ENCODE data around the gene ZNF107. TPM values are rescaled to one million over a fixed set of nuclear protein-coding genes. Genes with fewer than 3 reads are reported as not detected.
"Not testable (repeated sequence)": the region's sequence is repeated elsewhere in the genome, so short reads cannot be mapped to it uniquely, and the experiment has no call there.

The ZNF107 gene
- polyA plus RNA-seq, 1 donor from 2014 or later: 15.3 TPM

- H3K27me3 Mint-ChIP-seq: no peaks in the 10 kb centered on the region
- H3K4me3 Mint-ChIP-seq: no peak overlapping the region
- no peaks in the 10 kb centered on the region for H3K4me1 Mint-ChIP-seq
- H3K36me3 Mint-ChIP-seq: no peaks in the 10 kb centered on the region
- H3K27ac Mint-ChIP-seq: no peak overlapping the region
- peaks cover 2 to 17% (median 10%) of the 10 kb centered on the region in 3 donors for H3K9me3 Mint-ChIP-seq
Measured at GRCh38 chr7:64736575-64736974, 70.6 kb downstream of the ZNF107 start.

DNA sequence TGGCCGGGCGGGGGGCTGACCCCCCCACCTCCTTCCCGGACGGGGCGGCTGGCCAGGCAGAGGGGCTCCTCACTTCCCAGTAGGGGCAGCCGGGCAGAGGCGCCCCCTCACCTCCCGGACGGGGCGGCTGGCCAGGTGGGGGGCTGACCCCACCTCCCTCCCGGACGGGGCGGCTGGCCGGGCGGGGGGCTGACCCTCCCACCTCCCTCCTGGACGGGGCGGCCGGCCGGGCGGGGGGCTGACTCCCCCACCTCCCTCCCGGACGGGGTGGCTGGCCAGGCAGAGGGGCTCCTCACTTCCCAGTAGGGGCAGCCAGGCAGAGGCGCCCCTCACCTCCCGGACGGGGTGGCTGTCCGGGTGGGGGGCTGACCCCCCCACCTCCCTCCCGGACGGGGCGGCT lies 72.5 kb downstream of the ZNF107 start:
- not testable (repeated sequence) for H3K36me3 Mint-ChIP-seq, H3K4me3 Mint-ChIP-seq, H3K27me3 Mint-ChIP-seq, H3K27ac Mint-ChIP-seq, H3K4me1 Mint-ChIP-seq
- peaks cover 2 to 18% (median 10%) of the 10 kb centered on the region in 3 donors for H3K9me3 Mint-ChIP-seq

- H3K27me3 Mint-ChIP-seq, H3K36me3 Mint-ChIP-seq: not testable (repeated sequence)
- peaks cover 0 to 13% (median 6%) of the 10 kb centered on the region in 3 donors for H3K9me3 Mint-ChIP-seq
Measured at GRCh38 chr7:64738953-64739352, 73.0 kb downstream of the ZNF107 start.

DNA sequence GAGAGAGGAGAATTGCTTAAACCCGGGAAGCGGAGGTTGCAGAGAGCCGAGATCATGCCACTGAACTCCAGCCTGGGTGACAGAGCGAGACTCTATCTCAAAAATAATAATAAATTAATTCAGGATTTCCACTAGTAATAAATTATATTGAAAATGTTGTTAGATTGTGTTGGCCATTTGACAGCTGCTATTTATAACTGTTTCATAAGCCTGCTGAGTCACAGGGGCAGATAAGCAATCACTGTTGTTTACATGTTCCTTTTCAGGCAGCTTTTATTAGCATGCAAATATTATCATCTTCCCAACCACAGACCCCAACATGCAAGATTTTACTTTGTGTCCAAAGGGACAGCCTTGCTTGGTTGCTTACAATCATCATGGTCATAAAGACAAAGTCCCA lies 78.7 kb downstream of the ZNF107 start:
- H3K4me3 Mint-ChIP-seq: no peak overlapping the region
- peaks cover 0 to 2% (median 0%) of the 10 kb centered on the region in 3 donors for H3K4me1 Mint-ChIP-seq
- peaks cover 1 to 12% (median 11%) of the 10 kb centered on the region in 3 donors for H3K9me3 Mint-ChIP-seq
- H3K27ac Mint-ChIP-seq: no peak overlapping the region
- H3K36me3 Mint-ChIP-seq: peaks cover 1% of the 10 kb centered on the region
- H3K27me3 Mint-ChIP-seq: no peaks in the 10 kb centered on the region

More at GRCh38 chr7:64738953-64739352, 73.0 kb downstream of the ZNF107 start:
- not testable (repeated sequence) for H3K4me3 Mint-ChIP-seq, H3K27ac Mint-ChIP-seq, H3K4me1 Mint-ChIP-seq

- Mint-ChIP-seq H3K27ac (no peak overlapping the region), H3K36me3 (peaks cover 1% of the 10 kb centered on the region), H3K27me3 (no peaks in the 10 kb centered on the region), H3K4me1 (no peaks in the 10 kb centered on the region), H3K9me3 (peaks cover 1 to 12% (median 9%) of the 10 kb centered on the region in 3 donors), H3K4me3 (no peak overlapping the region)
Measured at GRCh38 chr7:64747802-64748201, 81.9 kb downstream of the ZNF107 start.

DNA sequence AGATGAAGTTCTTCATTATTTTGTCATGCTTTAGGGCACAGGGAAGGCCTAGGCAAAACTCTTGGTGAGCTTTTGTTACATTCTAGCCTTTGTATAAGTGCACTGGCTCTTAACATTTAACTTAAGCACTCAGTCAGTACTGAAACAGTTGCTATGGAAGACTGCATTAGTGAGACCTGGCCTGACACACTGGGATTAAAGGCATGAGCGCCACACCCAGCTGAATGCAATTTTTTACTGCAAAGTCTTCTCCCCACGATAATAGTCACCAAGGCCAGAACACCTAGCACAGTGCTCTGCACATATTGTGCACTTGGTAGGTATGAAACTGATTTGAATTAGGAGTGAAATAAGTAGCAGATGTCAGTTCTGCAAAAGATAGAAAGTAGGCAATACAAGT lies 87.1 kb downstream of the ZNF107 start:
- Mint-ChIP-seq H3K9me3 (peaks cover 0 to 8% (median 6%) of the 10 kb centered on the region in 3 donors), H3K27me3 (no peaks in the 10 kb centered on the region), H3K4me1 (no peaks in the 10 kb centered on the region), H3K36me3 (peaks cover under 1% of the 10 kb centered on the region), H3K27ac (no peak overlapping the region), H3K4me3 (no peak overlapping the region)

DNA sequence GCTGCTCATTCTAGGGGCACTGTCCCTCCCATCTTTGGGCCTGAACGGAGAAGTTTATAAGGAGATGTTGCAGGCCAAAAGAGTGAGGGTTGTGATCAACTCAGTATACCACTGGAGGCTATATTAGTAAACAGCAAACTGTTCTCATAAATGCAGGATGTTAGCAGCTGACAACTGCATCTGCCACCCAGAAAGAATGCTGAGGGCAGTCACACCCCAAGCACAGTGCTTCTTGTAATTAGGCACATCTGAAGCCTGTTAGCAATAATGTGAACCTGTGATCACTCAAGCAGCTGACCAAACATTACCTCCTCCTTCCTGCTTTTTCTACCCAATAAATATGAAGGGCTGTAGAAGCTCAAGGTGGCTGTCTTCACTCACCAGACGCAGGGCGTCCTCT lies 89.9 kb downstream of the ZNF107 start:
- Mint-ChIP-seq H3K27ac (no peak overlapping the region), H3K4me3 (no peak overlapping the region), H3K27me3 (no peaks in the 10 kb centered on the region), H3K9me3 (peaks cover 0 to 6% (median 4%) of the 10 kb centered on the region in 3 donors), H3K36me3 (no peaks in the 10 kb centered on the region), H3K4me1 (no peaks in the 10 kb centered on the region)

- no peak overlapping the region for H3K27ac Mint-ChIP-seq
- no peaks in the 10 kb centered on the region for H3K36me3 Mint-ChIP-seq
- no peaks in the 10 kb centered on the region for H3K27me3 Mint-ChIP-seq
- no peaks in the 10 kb centered on the region for H3K4me1 Mint-ChIP-seq
- no peak overlapping the region for H3K4me3 Mint-ChIP-seq
- H3K9me3 Mint-ChIP-seq: peaks cover 0 to 5% (median 2%) of the 10 kb centered on the region in 3 donors
Measured at GRCh38 chr7:64758151-64758550, 92.2 kb downstream of the ZNF107 start.

Other genes with a start within 250 kb of the ZNF107 start
- 10.4 TPM for gene ZNF680, start 103.1 kb upstream of the ZNF107 start, polyA plus RNA-seq
- 16.0 TPM for gene ZNF138, start 128.3 kb downstream of the ZNF107 start, polyA plus RNA-seq
- gene ZNF273, start 237.1 kb downstream of the ZNF107 start, polyA plus RNA-seq: 7.8 TPM